Mammary epithelial cell (primary cell): ENCODE measurements around the gene TMEM59L.
"Not testable (repeated sequence)": the region's sequence is repeated elsewhere in the genome, so short reads cannot be mapped to it uniquely, and the experiment has no call there.

ENCODE experiments used
- CTCF ChIP-seq, 2 donors: IDR thresholded peaks in 1 of 2; conservative IDR thresholded peaks in 1 of 2; 2 replicates each; pipeline ENCODE4 v1.5.1; 2011 to 2012; ENCODE audit warnings: inconsistent platforms in 2 of 2, low read length in 2 of 2, mild to moderate bottlenecking in 2 of 2, control low read depth in 1 of 2, low read depth in 1 of 2; ENCODE audit not compliant: insufficient read depth in 1 of 2; ENCODE audit errors: extremely low read depth in 1 of 2
- EZH2 ChIP-seq: IDR thresholded peaks from 2 replicates; pipeline ENCODE4 v1.6.1; 2012; ENCODE audit warnings: low read length, inconsistent platforms, borderline replicate concordance

GRCh38 chr19:18600692-18601397 is 11.8 kb upstream of the TMEM59L start:
- TF ChIP-seq CTCF (conservative IDR thresholded peaks at IDR 0.05 in 1 of 2, IDR thresholded peaks at IDR 0.05 in 1 of 2; ENCODE audit: extremely low read depth in 1 of 2, insufficient read depth in 1 of 2, low read depth in 1 of 2, low read length in 2 of 2); EZH2: not testable (repeated sequence)
